B cell (primary cell): Measurements from ENCODE around the gene BACH2. TPM values are rescaled to one million over a fixed set of nuclear protein-coding genes. Genes with fewer than 3 reads are reported as not detected.

Experiments
- ATAC-seq: fragments of 200-7000 bp; cut with Tn5 transposase; one replicate; pipeline ENCODE4 v1.10.0; 2021; ENCODE audit warnings: low read depth, mild to moderate bottlenecking, moderate number of reproducible peaks, moderate library complexity
- CTCF ChIA-PET: fragments of 350-600 bp; sonication (Branson Sonifier 250); formaldehyde crosslinking; loops from one replicate; lab custom pipeline; 2021; ENCODE audit warnings: antibody characterized with exemption, inconsistent platforms; lab: Charles Lee
- POLR2A ChIA-PET: fragments of 350-600 bp; sonication (Branson Sonifier 250); formaldehyde crosslinking; loops from one replicate; lab custom pipeline; 2021; ENCODE audit warnings: antibody characterized with exemption; lab: Charles Lee
- DNase-seq: peaks from one replicate; pipeline ENCODE4 v3.0.0; 2013
- H2AFZ ChIP-seq: 2 replicates; pipeline ENCODE4 v1.6.1; 2012; ENCODE audit warnings: mild to moderate bottlenecking, low read depth, low read length; ENCODE audit not compliant: insufficient read depth, poor library complexity, severe bottlenecking
- H3K27ac ChIP-seq, 2 donors: 1 replicate in 1 of 2; 2 replicates in 1 of 2; pipeline ENCODE4 v1.5.1; 2012 to 2013; ENCODE audit warnings: low read length in 2 of 2, mild to moderate bottlenecking in 2 of 2, moderate library complexity in 1 of 2
- H3K27me3 ChIP-seq, 4 experiments: fragments of 200-600 bp in 1 of 4; sonication (generic) in 1 of 4; replicated peaks in 1 of 4; 1 replicate in 2 of 4; 2 replicates in 2 of 4; pipeline versions ENCODE4 v1.6.1 to v1.7.0; 2013 to 2016; ENCODE audit warnings: low read length in 3 of 4, mild to moderate bottlenecking in 2 of 4, mixed read lengths in 1 of 4, moderate library complexity in 1 of 4; ENCODE audit not compliant: insufficient read depth in 4 of 4, control insufficient read depth in 3 of 4; ENCODE audit errors: control extremely low read depth in 1 of 4
- H3K36me3 ChIP-seq, 2 experiments: replicated peaks in 1 of 2; 1 replicate in 1 of 2; 2 replicates in 1 of 2; pipeline versions ENCODE4 v1.6.1 to v1.7.1; 2013; ENCODE audit warnings: low read length in 1 of 2; ENCODE audit not compliant: insufficient read depth in 2 of 2, control insufficient read depth in 1 of 2; ENCODE audit errors: control extremely low read depth in 1 of 2, extremely low read depth in 1 of 2
- H3K4me1 ChIP-seq, 2 donors: fragments of 200-600 bp in 1 of 2; sonication (generic) in 1 of 2; 1 replicate in 1 of 2; 2 replicates in 1 of 2; pipeline versions ENCODE4 v1.5.1 to v1.6.1; 2013 to 2017; ENCODE audit warnings: low read length in 2 of 2; ENCODE audit not compliant: control insufficient read depth in 2 of 2, insufficient read depth in 2 of 2
- H3K4me2 ChIP-seq: replicated peaks from 2 replicates; pipeline ENCODE3; 2012; ENCODE audit warnings: mild to moderate bottlenecking, low read depth, low read length; ENCODE audit not compliant: poor library complexity, severe bottlenecking
- H3K4me3 ChIP-seq, 5 experiments: fragments of 200-600 bp in 1 of 5; sonication (generic) in 1 of 5; 1 replicate in 3 of 5; 2 replicates in 2 of 5; pipeline versions ENCODE4 v1.5.1 to v1.7.0; 2011 to 2016; ENCODE audit warnings: low read length in 4 of 5, mild to moderate bottlenecking in 4 of 5, low read depth in 2 of 5, control low read depth in 1 of 5, moderate library complexity in 1 of 5; ENCODE audit not compliant: insufficient read depth in 1 of 5; ENCODE audit errors: control extremely low read depth in 1 of 5, extremely low read depth in 1 of 5
- H3K79me2 ChIP-seq: fragments of 200-600 bp; sonication (generic); one replicate; pipeline ENCODE4 v1.6.0; 2016; ENCODE audit warnings: low read length; ENCODE audit not compliant: control insufficient read depth, insufficient read depth
- H3K9ac ChIP-seq: fragments of 200-600 bp; sonication (generic); 2 replicates; pipeline ENCODE4 v1.6.1; 2017; ENCODE audit warnings: mild to moderate bottlenecking, low read length, moderate library complexity
- H3K9me3 ChIP-seq, 3 donors: one replicate each; pipeline versions ENCODE4 v1.6.1 to v1.7.1; 2013; ENCODE audit warnings: low read length in 2 of 3; ENCODE audit not compliant: control insufficient read depth in 2 of 3, insufficient read depth in 1 of 3; ENCODE audit errors: control extremely low read depth in 1 of 3
- H4K20me1 ChIP-seq: 2 replicates; pipeline ENCODE4 v1.6.0; 2012; ENCODE audit warnings: mild to moderate bottlenecking, low read length; ENCODE audit not compliant: insufficient read depth, control insufficient read depth, poor library complexity, severe bottlenecking
- H3K27ac Mint-ChIP-seq: one replicate; pipeline ENCODE4 v1.8.0; 2021; ENCODE audit warnings: mixed read lengths
- H3K27me3 Mint-ChIP-seq: one replicate; pipeline ENCODE4 v1.8.0; 2021; ENCODE audit warnings: mixed read lengths
- H3K4me1 Mint-ChIP-seq: one replicate; pipeline ENCODE4 v1.8.0; 2021; ENCODE audit warnings: mixed read lengths
- H3K4me3 Mint-ChIP-seq: one replicate; pipeline ENCODE4 v1.8.0; 2021; ENCODE audit warnings: mixed read lengths
- H3K9me3 Mint-ChIP-seq: one replicate; pipeline ENCODE4 v1.8.0; 2022; ENCODE audit warnings: mixed read lengths; ENCODE audit not compliant: insufficient read depth
- CTCF ChIP-seq: fragments of 200-600 bp; IDR thresholded peaks from one replicate; pipeline ENCODE4 v1.8.0; 2022; ENCODE audit warnings: antibody characterized with exemption, mild to moderate bottlenecking
- EZH2 ChIP-seq: IDR thresholded peaks from 2 replicates; pipeline ENCODE4 v1.6.1; 2012; ENCODE audit warnings: borderline replicate concordance, low read depth, mild to moderate bottlenecking, moderate library complexity, low read length; ENCODE audit not compliant: insufficient read depth, poor library complexity, severe bottlenecking
- WGBS: methylation state at CpG from one replicate; pipeline ENCODE4 v1.1.5; 2013; ENCODE audit warnings: missing lambda C conversion rate; ENCODE audit not compliant: insufficient coverage; 5-methylcytosine and 5-hydroxymethylcytosine counted together
- intact Hi-C: fragments of 100-400 bp; cut with micrococcal nuclease; formaldehyde crosslinking; loops from one replicate; pipeline ENCODE4 v1.10.0; 2022
- polyA plus RNA-seq: library from polyadenylated mRNA; depleted of rRNA; stranded (reverse); fragments of >200 nt; gene quantifications from 2 replicates; pipeline ENCODE4 v1.2.3, GENCODE V29; 2012
- total RNA-seq, 2 donors: library from RNA; stranded (reverse); fragments of 120-200 nt in 1 of 2; gene quantifications; 1 replicate in 1 of 2; 2 replicates in 1 of 2; pipeline versions ENCODE4 v1.2.3 to v1.2.4, GENCODE V29; 2013 to 2022

BACH2 gene
- total and polyA plus RNA-seq, 2 donors (not counting 1 experiment from before 2014, with no cell fraction given) = 41.1 to 235 TPM

DNA sequence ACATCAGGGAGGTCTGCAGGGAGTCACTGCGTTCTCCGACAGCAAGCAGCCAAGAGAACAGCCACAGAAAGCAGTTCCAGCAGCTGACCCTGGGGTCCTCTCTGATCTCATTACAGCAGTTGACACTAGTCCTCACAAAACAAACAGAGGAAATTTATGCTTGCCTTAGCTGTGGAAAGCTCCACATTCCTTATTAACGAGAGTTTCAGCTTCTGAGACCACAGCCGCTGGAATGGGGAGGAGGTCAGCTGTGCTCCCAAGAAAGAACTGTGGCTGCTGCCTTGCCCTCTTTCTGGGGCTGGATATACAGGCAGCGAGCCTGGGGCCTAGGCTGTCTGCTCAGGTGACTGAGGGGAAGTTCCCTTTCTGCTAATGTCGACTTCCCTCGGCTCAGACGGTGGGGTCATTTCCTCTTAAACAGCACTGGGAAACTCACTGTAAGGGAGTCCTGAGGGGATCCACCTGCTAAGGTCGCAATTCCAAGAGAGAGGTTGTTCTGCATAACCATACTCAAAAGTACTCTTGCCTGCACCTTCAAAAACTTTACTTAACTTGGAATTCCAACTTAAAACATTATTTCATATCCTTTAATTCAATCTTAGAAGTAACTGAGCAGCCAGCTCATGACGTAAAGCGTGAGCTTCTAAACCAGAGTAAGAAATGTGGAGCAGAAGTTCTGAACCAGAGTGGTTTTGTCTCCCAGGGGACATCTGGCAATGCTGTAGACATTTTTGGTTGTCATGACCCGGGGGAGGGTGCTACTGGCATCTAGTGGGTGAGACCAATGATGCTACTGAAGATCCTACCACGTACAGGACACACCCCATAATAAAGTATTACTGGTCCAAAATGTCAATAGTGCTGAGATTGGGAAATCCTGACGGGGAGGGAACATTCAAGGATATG lies 80.3 kb downstream of the BACH2 start:
- intact Hi-C loops = loop anchor here (1.0 to 10.0 kb wide), 11 partner anchors 38 to 392 kb away; partner anchors contain the start of gene CASP8AP2
- Histone ChIP-seq H3K9me3 (no peaks in the 10 kb centered on the region), H3K9ac (peak overlapping the region; percentile 16), H3K79me2 (peaks cover 85% of the 10 kb centered on the region), H3K27me3 (no peaks in the 10 kb centered on the region), H4K20me1 (peaks cover 79% of the 10 kb centered on the region), H3K27ac (peak overlapping the region; percentile 85 to 96), H2AFZ (no peak overlapping the region), H3K4me3 (no peak overlapping the region), H3K36me3 (peaks cover 0 to 24% of the 10 kb centered on the region in 2 experiments), H3K4me1 (peaks cover 83 to 84% of the 10 kb centered on the region in 2 donors), H3K4me2 (peak overlapping the region; percentile 55)
- H3K9me3 Mint-ChIP-seq = no peaks in the 10 kb centered on the region
- no peaks in the 10 kb centered on the region for H3K27me3 Mint-ChIP-seq
- peaks cover 28% of the 10 kb centered on the region for H3K4me1 Mint-ChIP-seq
- ChIA-PET CTCF (interaction anchor here (0.6 to 6.6 kb wide), 41 partner anchors 11 to 387 kb away, joined by 3 to 84 read pairs (median 5); no protein-coding TSS in a partner anchor), POLR2A (interaction anchor here (0.5 to 1.1 kb wide), 4 partner anchors 28 to 383 kb away, joined by 3 to 7 read pairs (median 4); no protein-coding TSS in a partner anchor)
- peak; percentile 95 for DNase-seq
- 26% methylated on average over 9 of the region's 14 CpGs for WGBS
- H3K27ac Mint-ChIP-seq = no peak overlapping the region
- ATAC-seq = peak; percentile 84
- TF ChIP-seq EZH2 = no peak
- peak; percentile 63 for TF ChIP-seq CTCF
- peak overlapping the region; percentile 73 for H3K4me3 Mint-ChIP-seq
